GM23338 (cell line): ENCODE measurements around the gene CATSPERZ. TPM values are rescaled to one million over a fixed set of nuclear protein-coding genes. Genes with fewer than 3 reads are reported as not detected.

Experiments
- ATAC-seq: fragments of 200-7000 bp; cut with Tn5 transposase; 3 replicates; pipeline ENCODE4 v1.9.1; 2020
- DNase-seq: peaks from one replicate; pipeline ENCODE4 v3.0.0-alpha.2; 2015; ENCODE audit warnings: low spot score
- H2AFZ ChIP-seq: fragments of 200-600 bp; sonication (generic); 2 replicates; pipeline ENCODE4 v1.8.0; 2016; ENCODE audit warnings: antibody characterized with exemption, mild to moderate bottlenecking, moderate library complexity
- H3F3A ChIP-seq: fragments of 200-600 bp; sonication (generic); replicated peaks from 2 replicates; pipeline ENCODE4 v1.8.0; 2017; ENCODE audit warnings: antibody characterized with exemption, mixed run types, low read depth
- H3K27ac ChIP-seq: fragments of 200-600 bp; sonication (generic); 2 replicates; pipeline ENCODE4 v1.6.1; 2016; ENCODE audit warnings: low read depth
- H3K27me3 ChIP-seq: fragments of 200-600 bp; sonication (generic); 2 replicates; pipeline ENCODE4 v1.8.0; 2016; ENCODE audit warnings: mild to moderate bottlenecking, mixed run types, moderate library complexity; ENCODE audit not compliant: insufficient read depth
- H3K36me3 ChIP-seq: fragments of 200-600 bp; sonication (generic); 2 replicates; pipeline ENCODE4 v1.8.0; 2016; ENCODE audit warnings: mild to moderate bottlenecking; ENCODE audit not compliant: insufficient read depth
- H3K4me1 ChIP-seq: fragments of 200-600 bp; sonication (generic); 2 replicates; pipeline ENCODE4 v1.8.0; 2016; ENCODE audit warnings: mild to moderate bottlenecking, moderate library complexity; ENCODE audit not compliant: insufficient read depth
- H3K4me2 ChIP-seq: fragments of 200-600 bp; sonication (generic); 2 replicates; pipeline ENCODE4 v1.7.1; 2017; ENCODE audit warnings: mixed run types
- H3K4me3 ChIP-seq: fragments of 200-600 bp; sonication (generic); 2 replicates; pipeline ENCODE4 v1.6.1; 2016; ENCODE audit warnings: mixed run types
- H3K79me2 ChIP-seq: fragments of 200-600 bp; sonication (generic); replicated peaks from 2 replicates; pipeline ENCODE4 v1.8.0; 2017; ENCODE audit warnings: mild to moderate bottlenecking; ENCODE audit not compliant: insufficient read depth
- H3K9me2 ChIP-seq: fragments of 200-600 bp; sonication (generic); 2 replicates; pipeline ENCODE4 v1.8.0; 2017; ENCODE audit not compliant: insufficient read depth
- H4K20me1 ChIP-seq: fragments of 200-600 bp; sonication (generic); replicated peaks from 2 replicates; pipeline ENCODE4 v1.8.0; 2017; ENCODE audit warnings: mild to moderate bottlenecking; ENCODE audit not compliant: insufficient read depth
- H3K27ac Mint-ChIP-seq: 2 replicates; pipeline ENCODE4 v1.8.0; 2020; ENCODE audit warnings: inconsistent platforms, mild to moderate bottlenecking, moderate library complexity, mixed read lengths
- H3K27me3 Mint-ChIP-seq: 3 replicates; pipeline ENCODE4 v1.8.0; 2022; ENCODE audit warnings: low read depth, mild to moderate bottlenecking, moderate library complexity, mixed read lengths, inconsistent platforms; ENCODE audit not compliant: insufficient read depth, poor library complexity
- H3K36me3 Mint-ChIP-seq: 3 replicates; pipeline ENCODE4 v1.8.0; 2021; ENCODE audit warnings: low read depth, mild to moderate bottlenecking, inconsistent platforms, moderate library complexity, mixed read lengths
- H3K4me1 Mint-ChIP-seq: 3 replicates; pipeline ENCODE4 v1.8.0; 2020; ENCODE audit warnings: mild to moderate bottlenecking, inconsistent platforms, mixed read lengths
- H3K4me3 Mint-ChIP-seq: 3 replicates; pipeline ENCODE4 v1.8.0; 2021; ENCODE audit warnings: moderate library complexity, mild to moderate bottlenecking, inconsistent platforms, mixed read lengths
- H3K9me3 Mint-ChIP-seq: 3 replicates; pipeline ENCODE4 v1.8.0; 2020; ENCODE audit warnings: moderate library complexity, mild to moderate bottlenecking, inconsistent platforms, mixed read lengths
- CREB1 ChIP-seq: fragments of 250-450 bp; sonication (Bioruptor Pico); IDR thresholded peaks from 2 replicates; pipeline ENCODE4 v1.5.0; 2020; ENCODE audit warnings: low read depth, mild to moderate bottlenecking, moderate library complexity
- JUNB ChIP-seq: IDR thresholded peaks from one replicate; pipeline ENCODE4 v1.6.1; 2016; ENCODE audit warnings: antibody characterized with exemption; ENCODE audit not compliant: unreplicated experiment
- POLR2AphosphoS5 ChIP-seq: IDR thresholded peaks from 2 replicates; pipeline ENCODE4 v1.6.1; 2016; ENCODE audit warnings: antibody characterized with exemption, low read depth
- STAT1 ChIP-seq: IDR thresholded peaks from one replicate; pipeline ENCODE4 v1.6.1; 2016; ENCODE audit warnings: antibody characterized with exemption; ENCODE audit not compliant: unreplicated experiment
- ZNF114 ChIP-seq: fragments of 250-450 bp; sonication (Bioruptor Pico); IDR thresholded peaks from 2 replicates; pipeline ENCODE4 v1.5.0; 2020; ENCODE audit warnings: mild to moderate bottlenecking, moderate library complexity
- ZNF331 ChIP-seq: fragments of 250-450 bp; sonication (Bioruptor Pico); IDR thresholded peaks from 2 replicates; pipeline ENCODE4 v1.5.0; 2020; ENCODE audit warnings: low read depth, mild to moderate bottlenecking, moderate library complexity
- polyA plus RNA-seq: library from polyadenylated mRNA; unstranded; fragments of >200 nt; fragmentation: Nextera tagmentation; extraction: Ambion mirVana; gene quantifications from 2 replicates; pipeline ENCODE4 v1.2.1, GENCODE V29; 2016
- total RNA-seq: library from RNA; depleted of rRNA; stranded (reverse); fragments of >200 nt; shearing (Covaris generic); gene quantifications from 2 replicates; pipeline ENCODE4 v1.2.3, GENCODE V29; 2014
- TF ChIP-seq, protein P1 (sequence below): IDR thresholded peaks from 2 replicates; pipeline ENCODE4 v1.6.1; 2016; ENCODE audit warnings: antibody characterized with exemption
- TF ChIP-seq, protein P2 (sequence below), 2 experiments: fragments of 200-600 bp in 1 of 2; sonication (generic) in 1 of 2; conservative IDR thresholded peaks; 2 replicates each; pipeline versions ENCODE4 v1.5.1 to v1.6.1; 2016 to 2017; ENCODE audit warnings: antibody characterized with exemption in 2 of 2, low read depth in 2 of 2, mild to moderate bottlenecking in 2 of 2, moderate library complexity in 1 of 2
- TF ChIP-seq, protein P3 (sequence below): fragments of 250-450 bp; sonication (Bioruptor Pico); IDR thresholded peaks from 2 replicates; pipeline ENCODE4 v1.5.0; 2020; ENCODE audit warnings: mild to moderate bottlenecking, moderate library complexity

Gene CATSPERZ
- total and polyA plus RNA-seq, 2 experiments from 2014 or later = 0.99 TPM; not detected in 1

DNA sequence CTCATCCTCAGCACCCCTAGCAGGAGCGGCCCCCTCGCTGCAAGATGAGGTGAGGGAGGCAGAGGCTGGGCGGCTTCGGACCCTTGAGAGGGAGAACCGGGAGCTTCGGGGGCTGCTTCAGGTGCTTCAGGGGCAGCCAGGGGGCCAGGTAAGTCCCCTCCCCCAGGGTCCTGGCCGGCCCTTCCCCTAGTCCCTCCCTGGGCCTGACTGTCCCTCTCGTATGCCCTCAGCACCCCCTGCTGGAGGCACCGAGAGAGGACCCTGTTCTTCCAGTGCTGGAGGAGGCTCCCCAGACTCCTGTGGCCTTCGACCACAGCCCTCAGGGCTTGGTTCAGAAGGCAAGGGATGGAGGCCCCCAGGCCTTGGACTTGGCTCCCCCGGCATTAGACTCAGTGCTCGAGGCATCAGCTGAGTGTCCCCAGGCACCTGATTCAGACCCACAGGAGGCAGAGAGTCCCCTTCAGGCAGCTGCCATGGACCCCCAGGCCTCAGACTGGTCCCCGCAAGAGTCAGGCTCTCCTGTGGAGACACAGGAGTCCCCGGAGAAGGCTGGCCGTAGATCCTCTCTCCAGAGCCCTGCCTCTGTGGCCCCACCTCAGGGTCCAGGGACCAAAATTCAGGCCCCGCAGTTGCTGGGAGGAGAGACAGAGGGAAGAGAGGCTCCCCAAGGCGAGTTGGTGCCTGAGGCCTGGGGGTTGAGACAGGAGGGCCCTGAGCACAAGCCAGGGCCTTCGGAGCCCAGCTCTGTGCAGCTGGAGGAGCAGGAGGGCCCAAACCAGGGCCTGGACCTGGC lies 43.8 kb downstream of the CATSPERZ start:
- H3F3A ChIP-seq = 0 out of 2 replicates have a peak, but pooled peaks cover 5% of the 10 kb centered on the region
- peaks cover 33% of the 10 kb centered on the region for H3K27me3 Mint-ChIP-seq
- H3K4me1 ChIP-seq = peaks cover 11% of the 10 kb centered on the region; the same call in 1 of the 2 replicates
- ATAC-seq (peak; percentile 10), DNase-seq (no peak)
- TF ChIP-seq, protein P1, sequence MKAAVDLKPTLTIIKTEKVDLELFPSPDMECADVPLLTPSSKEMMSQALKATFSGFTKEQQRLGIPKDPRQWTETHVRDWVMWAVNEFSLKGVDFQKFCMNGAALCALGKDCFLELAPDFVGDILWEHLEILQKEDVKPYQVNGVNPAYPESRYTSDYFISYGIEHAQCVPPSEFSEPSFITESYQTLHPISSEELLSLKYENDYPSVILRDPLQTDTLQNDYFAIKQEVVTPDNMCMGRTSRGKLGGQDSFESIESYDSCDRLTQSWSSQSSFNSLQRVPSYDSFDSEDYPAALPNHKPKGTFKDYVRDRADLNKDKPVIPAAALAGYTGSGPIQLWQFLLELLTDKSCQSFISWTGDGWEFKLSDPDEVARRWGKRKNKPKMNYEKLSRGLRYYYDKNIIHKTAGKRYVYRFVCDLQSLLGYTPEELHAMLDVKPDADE = no peak
- TF ChIP-seq CREB1 = no peak
- TF ChIP-seq, protein P2, sequence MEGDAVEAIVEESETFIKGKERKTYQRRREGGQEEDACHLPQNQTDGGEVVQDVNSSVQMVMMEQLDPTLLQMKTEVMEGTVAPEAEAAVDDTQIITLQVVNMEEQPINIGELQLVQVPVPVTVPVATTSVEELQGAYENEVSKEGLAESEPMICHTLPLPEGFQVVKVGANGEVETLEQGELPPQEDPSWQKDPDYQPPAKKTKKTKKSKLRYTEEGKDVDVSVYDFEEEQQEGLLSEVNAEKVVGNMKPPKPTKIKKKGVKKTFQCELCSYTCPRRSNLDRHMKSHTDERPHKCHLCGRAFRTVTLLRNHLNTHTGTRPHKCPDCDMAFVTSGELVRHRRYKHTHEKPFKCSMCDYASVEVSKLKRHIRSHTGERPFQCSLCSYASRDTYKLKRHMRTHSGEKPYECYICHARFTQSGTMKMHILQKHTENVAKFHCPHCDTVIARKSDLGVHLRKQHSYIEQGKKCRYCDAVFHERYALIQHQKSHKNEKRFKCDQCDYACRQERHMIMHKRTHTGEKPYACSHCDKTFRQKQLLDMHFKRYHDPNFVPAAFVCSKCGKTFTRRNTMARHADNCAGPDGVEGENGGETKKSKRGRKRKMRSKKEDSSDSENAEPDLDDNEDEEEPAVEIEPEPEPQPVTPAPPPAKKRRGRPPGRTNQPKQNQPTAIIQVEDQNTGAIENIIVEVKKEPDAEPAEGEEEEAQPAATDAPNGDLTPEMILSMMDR (conservative IDR thresholded peaks at IDR 0.05; ENCODE audit: low read depth in 2 of 2) = peak; percentile 38 to 76
- H3K27ac ChIP-seq = no peak overlapping the region
- H3K4me3 Mint-ChIP-seq = no peak overlapping the region
- H3K27me3 ChIP-seq = no peaks in the 10 kb centered on the region
- H3K9me2 ChIP-seq = no peaks in the 10 kb centered on the region
- no peaks in the 10 kb centered on the region; the same call in 2 of the 3 replicates for H3K36me3 Mint-ChIP-seq
- H3K27ac Mint-ChIP-seq = no peak overlapping the region
- H3K9me3 Mint-ChIP-seq = no peaks in the 10 kb centered on the region
- H4K20me1 ChIP-seq = no peaks in the 10 kb centered on the region
- H3K4me1 Mint-ChIP-seq = peaks cover 14% of the 10 kb centered on the region
- no peaks in the 10 kb centered on the region for H3K36me3 ChIP-seq
- no peak overlapping the region for H2AFZ ChIP-seq
- no peaks in the 10 kb centered on the region for H3K79me2 ChIP-seq
- no peak overlapping the region for H3K4me2 ChIP-seq
- no peak overlapping the region for H3K4me3 ChIP-seq

DNA sequence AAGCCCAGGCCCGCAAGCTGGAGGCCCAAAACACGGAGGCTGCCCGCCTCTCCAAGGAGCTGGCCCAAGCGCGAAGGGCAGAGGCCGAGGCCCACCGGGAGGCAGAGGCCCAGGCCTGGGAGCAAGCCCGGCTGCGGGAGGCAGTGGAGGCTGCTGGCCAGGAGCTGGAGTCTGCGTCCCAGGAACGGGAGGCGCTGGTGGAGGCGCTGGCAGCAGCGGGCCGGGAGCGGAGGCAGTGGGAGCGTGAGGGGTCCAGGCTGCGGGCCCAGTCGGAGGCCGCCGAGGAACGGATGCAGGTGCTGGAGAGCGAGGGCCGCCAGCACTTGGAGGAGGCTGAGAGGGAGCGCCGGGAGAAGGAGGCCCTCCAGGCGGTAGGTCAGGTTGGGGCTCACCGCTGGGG lies 44.6 kb downstream of the CATSPERZ start:
- H4K20me1 ChIP-seq = no peaks in the 10 kb centered on the region
- H3K27ac Mint-ChIP-seq = no peak overlapping the region
- DNase-seq = no peak
- peaks cover 35% of the 10 kb centered on the region for H3K27me3 Mint-ChIP-seq
- no peaks in the 10 kb centered on the region for H3K9me2 ChIP-seq
- 0 out of 2 replicates have a peak, but pooled peaks cover 5% of the 10 kb centered on the region for H3F3A ChIP-seq
- no peak overlapping the region for H2AFZ ChIP-seq
- H3K4me1 ChIP-seq = peaks cover 11% of the 10 kb centered on the region; the same call in 1 of the 2 replicates
- H3K4me2 ChIP-seq = no peak overlapping the region
- ATAC-seq = no peak
- peaks cover 14% of the 10 kb centered on the region for H3K4me1 Mint-ChIP-seq
- H3K27ac ChIP-seq = no peak overlapping the region
- H3K36me3 Mint-ChIP-seq = no peaks in the 10 kb centered on the region; the same call in 2 of the 3 replicates
- no peaks in the 10 kb centered on the region for H3K36me3 ChIP-seq
- no peaks in the 10 kb centered on the region for H3K79me2 ChIP-seq
- no peak overlapping the region for H3K4me3 ChIP-seq
- H3K4me3 Mint-ChIP-seq = no peak overlapping the region
- H3K9me3 Mint-ChIP-seq = no peaks in the 10 kb centered on the region
- no peaks in the 10 kb centered on the region for H3K27me3 ChIP-seq
- TF ChIP-seq JUNB (no peak), STAT1 (no peak), POLR2AphosphoS5 (no peak), ZNF331 (CRISPR knock-in tag) (no peak), CREB1 (no peak), ZNF114 (no peak)
- TF ChIP-seq, protein P2 (conservative IDR thresholded peaks at IDR 0.05; ENCODE audit: low read depth in 2 of 2) = no peak
- TF ChIP-seq, protein P3, sequence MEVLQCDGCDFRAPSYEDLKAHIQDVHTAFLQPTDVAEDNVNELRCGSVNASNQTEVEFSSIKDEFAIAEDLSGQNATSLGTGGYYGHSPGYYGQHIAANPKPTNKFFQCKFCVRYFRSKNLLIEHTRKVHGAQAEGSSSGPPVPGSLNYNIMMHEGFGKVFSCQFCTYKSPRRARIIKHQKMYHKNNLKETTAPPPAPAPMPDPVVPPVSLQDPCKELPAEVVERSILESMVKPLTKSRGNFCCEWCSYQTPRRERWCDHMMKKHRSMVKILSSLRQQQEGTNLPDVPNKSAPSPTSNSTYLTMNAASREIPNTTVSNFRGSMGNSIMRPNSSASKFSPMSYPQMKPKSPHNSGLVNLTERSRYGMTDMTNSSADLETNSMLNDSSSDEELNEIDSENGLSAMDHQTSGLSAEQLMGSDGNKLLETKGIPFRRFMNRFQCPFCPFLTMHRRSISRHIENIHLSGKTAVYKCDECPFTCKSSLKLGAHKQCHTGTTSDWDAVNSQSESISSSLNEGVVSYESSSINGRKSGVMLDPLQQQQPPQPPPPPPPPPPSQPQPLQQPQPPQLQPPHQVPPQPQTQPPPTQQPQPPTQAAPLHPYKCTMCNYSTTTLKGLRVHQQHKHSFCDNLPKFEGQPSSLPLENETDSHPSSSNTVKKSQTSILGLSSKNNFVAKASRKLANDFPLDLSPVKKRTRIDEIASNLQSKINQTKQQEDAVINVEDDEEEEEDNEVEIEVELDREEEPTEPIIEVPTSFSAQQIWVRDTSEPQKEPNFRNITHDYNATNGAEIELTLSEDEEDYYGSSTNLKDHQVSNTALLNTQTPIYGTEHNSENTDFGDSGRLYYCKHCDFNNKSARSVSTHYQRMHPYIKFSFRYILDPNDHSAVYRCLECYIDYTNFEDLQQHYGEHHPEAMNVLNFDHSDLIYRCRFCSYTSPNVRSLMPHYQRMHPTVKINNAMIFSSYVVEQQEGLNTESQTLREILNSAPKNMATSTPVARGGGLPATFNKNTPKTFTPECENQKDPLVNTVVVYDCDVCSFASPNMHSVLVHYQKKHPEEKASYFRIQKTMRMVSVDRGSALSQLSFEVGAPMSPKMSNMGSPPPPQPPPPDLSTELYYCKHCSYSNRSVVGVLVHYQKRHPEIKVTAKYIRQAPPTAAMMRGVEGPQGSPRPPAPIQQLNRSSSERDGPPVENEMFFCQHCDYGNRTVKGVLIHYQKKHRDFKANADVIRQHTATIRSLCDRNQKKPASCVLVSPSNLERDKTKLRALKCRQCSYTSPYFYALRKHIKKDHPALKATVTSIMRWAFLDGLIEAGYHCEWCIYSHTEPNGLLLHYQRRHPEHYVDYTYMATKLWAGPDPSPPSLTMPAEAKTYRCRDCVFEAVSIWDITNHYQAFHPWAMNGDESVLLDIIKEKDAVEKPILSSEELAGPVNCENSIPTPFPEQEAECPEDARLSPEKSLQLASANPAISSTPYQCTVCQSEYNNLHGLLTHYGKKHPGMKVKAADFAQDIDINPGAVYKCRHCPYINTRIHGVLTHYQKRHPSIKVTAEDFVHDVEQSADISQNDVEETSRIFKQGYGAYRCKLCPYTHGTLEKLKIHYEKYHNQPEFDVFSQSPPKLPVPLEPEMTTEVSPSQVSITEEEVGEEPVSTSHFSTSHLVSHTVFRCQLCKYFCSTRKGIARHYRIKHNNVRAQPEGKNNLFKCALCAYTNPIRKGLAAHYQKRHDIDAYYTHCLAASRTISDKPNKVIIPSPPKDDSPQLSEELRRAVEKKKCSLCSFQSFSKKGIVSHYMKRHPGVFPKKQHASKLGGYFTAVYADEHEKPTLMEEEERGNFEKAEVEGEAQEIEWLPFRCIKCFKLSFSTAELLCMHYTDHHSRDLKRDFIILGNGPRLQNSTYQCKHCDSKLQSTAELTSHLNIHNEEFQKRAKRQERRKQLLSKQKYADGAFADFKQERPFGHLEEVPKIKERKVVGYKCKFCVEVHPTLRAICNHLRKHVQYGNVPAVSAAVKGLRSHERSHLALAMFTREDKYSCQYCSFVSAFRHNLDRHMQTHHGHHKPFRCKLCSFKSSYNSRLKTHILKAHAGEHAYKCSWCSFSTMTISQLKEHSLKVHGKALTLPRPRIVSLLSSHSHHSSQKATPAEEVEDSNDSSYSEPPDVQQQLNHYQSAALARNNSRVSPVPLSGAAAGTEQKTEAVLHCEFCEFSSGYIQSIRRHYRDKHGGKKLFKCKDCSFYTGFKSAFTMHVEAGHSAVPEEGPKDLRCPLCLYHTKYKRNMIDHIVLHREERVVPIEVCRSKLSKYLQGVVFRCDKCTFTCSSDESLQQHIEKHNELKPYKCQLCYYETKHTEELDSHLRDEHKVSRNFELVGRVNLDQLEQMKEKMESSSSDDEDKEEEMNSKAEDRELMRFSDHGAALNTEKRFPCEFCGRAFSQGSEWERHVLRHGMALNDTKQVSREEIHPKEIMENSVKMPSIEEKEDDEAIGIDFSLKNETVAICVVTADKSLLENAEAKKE (CRISPR knock-in tag) = no peak
